Astrocyte (in vitro differentiated cells and primary cell): ENCODE data around the gene WWTR1.

ENCODE experiments used
- EZH2 ChIP-seq: IDR thresholded peaks from 2 replicates; pipeline ENCODE4 v1.6.1; 2012; ENCODE audit warnings: mild to moderate bottlenecking, low read length, inconsistent platforms; ENCODE audit not compliant: insufficient read depth
- TF ChIP-seq, protein P1 (sequence below): IDR thresholded peaks from 2 replicates; pipeline ENCODE4 v1.5.1; 2011; ENCODE audit warnings: low read depth, mild to moderate bottlenecking, inconsistent platforms, low read length, moderate library complexity; ENCODE audit not compliant: insufficient read depth

DNA sequence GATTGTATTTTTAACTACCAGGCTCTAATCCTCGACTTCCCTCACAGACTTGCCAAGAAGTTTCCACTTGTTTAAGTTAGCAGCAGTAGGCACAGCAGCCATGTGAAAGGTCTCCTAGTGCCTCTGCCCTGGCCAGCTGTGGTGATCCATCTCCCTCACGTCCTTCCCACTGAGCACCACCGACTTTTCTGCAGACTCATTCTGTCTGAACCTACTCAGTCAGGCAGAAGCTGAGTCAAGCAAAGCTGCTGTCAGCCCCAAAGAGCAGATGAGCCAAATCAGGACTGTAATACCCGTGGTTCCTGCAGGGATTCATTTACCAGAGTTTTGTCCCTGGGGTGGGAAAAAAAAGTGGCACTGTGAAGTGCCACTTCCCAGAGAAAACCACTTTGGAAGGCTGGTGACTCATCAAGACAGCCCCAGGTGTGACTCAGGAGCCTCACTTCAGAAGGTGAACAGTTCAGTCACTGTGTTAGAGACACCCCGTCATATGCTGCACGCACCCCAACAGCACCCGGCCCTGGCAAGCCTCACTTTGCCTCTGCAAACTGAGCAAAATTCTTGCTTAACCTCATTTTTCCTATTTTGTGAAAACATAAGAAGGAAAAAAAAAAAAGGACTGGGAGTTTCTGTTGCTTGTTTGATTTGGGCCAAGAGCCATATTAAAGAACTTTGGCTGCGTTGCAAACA, 76.0 kb downstream of the WWTR1 start:
- TF ChIP-seq, protein P1, sequence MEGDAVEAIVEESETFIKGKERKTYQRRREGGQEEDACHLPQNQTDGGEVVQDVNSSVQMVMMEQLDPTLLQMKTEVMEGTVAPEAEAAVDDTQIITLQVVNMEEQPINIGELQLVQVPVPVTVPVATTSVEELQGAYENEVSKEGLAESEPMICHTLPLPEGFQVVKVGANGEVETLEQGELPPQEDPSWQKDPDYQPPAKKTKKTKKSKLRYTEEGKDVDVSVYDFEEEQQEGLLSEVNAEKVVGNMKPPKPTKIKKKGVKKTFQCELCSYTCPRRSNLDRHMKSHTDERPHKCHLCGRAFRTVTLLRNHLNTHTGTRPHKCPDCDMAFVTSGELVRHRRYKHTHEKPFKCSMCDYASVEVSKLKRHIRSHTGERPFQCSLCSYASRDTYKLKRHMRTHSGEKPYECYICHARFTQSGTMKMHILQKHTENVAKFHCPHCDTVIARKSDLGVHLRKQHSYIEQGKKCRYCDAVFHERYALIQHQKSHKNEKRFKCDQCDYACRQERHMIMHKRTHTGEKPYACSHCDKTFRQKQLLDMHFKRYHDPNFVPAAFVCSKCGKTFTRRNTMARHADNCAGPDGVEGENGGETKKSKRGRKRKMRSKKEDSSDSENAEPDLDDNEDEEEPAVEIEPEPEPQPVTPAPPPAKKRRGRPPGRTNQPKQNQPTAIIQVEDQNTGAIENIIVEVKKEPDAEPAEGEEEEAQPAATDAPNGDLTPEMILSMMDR: no peak
- TF ChIP-seq EZH2: no peak
